Measurements from ENCODE around the gene TSGA10. TPM values are rescaled to one million over a fixed set of nuclear protein-coding genes. Genes with fewer than 3 reads are reported as not detected.

The TSGA10 gene
- total and polyA plus RNA-seq, 2 donors (not counting 3 experiments of a cell fraction or from before 2014, with no cell fraction given): 0.12 to 2.7 TPM

DNA sequence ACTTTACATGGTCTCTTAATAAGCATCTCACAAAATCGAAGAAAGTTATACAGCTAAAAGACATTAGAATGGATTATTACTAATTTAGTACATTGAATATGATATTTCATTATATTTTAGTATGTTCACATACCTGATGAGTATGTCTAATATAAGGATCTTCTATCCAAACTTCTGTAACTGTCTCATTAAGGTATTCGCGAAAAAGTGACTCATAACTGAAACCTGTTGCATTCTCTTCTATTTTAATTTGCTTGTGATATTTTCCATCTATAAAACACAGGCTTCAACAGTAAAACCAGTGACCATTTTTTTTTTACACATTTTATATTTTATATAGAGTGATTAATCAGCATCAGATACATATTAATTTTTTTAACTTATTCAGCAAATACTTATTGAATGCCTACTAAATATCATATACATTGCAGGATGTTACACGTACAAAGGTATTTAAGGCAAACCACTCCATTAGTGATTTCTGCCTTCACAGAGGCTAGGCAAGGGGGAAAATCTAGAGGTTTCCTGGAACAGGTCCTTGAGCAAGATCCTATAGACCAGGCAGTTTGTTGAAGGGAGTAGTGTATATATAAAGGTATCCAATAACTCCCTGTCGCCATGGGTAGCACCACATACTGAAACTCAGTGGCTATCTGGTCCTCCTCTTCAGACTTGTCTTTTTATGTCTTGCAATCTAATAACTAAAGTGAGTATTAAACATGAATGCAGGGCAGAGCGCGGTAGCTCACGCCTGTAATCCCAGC, 16.8 kb upstream of the TSGA10 start:
- no peak for FAIRE-seq

More for the DNA sequence above, 16.8 kb upstream of the TSGA10 start:
- DNase-seq (ENCODE audit: low read depth, low spot score): no peak
- Histone ChIP-seq H3K9me3 (replicated peaks; ENCODE audit: control insufficient read depth, insufficient read depth, low read length) (no peaks in the 10 kb centered on the region), H3K4me2 (ENCODE audit: insufficient read depth, low read length) (no peak overlapping the region), H3K27ac (ENCODE audit: insufficient read depth, low read depth, low read length) (no peak overlapping the region), H3K36me3 (ENCODE audit: control insufficient read depth in 2 of 2, extremely low read depth in 1 of 2, insufficient read depth in 2 of 2, low read length in 2 of 2) (peaks cover 11 to 13% of the 10 kb centered on the region in 2 experiments), H3K9ac (replicated peaks; ENCODE audit: extremely low read depth, insufficient read depth, low read length) (no peak overlapping the region), H3K79me2 (ENCODE audit: control insufficient read depth, insufficient read depth, low read length) (peaks cover 9% of the 10 kb centered on the region), H2AFZ (ENCODE audit: low read depth, low read length) (no peak overlapping the region), H4K20me1 (replicated peaks; ENCODE audit: control insufficient read depth, extremely low read depth, insufficient read depth, low read length) (no peaks in the 10 kb centered on the region), H3K4me3 (replicated peaks in 1 of 3; ENCODE audit: insufficient read depth in 1 of 3, low read depth in 1 of 3, low read length in 3 of 3) (no peak overlapping the region), H3K27me3 (ENCODE audit: control insufficient read depth in 2 of 2, insufficient read depth in 2 of 2, low read length in 2 of 2) (no peaks in the 10 kb centered on the region), H3K9me1 (replicated peaks; ENCODE audit: control insufficient read depth, extremely low read depth, insufficient read depth, low read length) (no peaks in the 10 kb centered on the region), H3K4me1 (ENCODE audit: control insufficient read depth, extremely low read depth, insufficient read depth, low read length) (no peaks in the 10 kb centered on the region)
- ChIA-PET CTCF (no interaction called here), POLR2A (no interaction called here)
- TF ChIP-seq JUN (IDR thresholded peaks at IDR 0.05; ENCODE audit: borderline replicate concordance, insufficient read depth, insufficient read length, low read depth) (no peak), POLR2A (IDR thresholded peaks at IDR 0.05; ENCODE audit: low read depth, low read length) (no peak), MYC (IDR thresholded peaks at IDR 0.05; ENCODE audit: low read depth, low read length) (no peak), POLR2AphosphoS5 (IDR thresholded peaks at IDR 0.05; ENCODE audit: insufficient read depth, low read depth, low read length) (no peak), FOS (IDR thresholded peaks at IDR 0.05; ENCODE audit: borderline replicate concordance, insufficient read depth, low read length) (no peak), EZH2 (IDR thresholded peaks at IDR 0.05; ENCODE audit: borderline replicate concordance, low read depth, low read length, severe bottlenecking) (no peak), GATA2 (IDR thresholded peaks at IDR 0.05; ENCODE audit: insufficient read depth, insufficient read length, low read depth, low read length) (no peak)
- TF ChIP-seq, protein P1, sequence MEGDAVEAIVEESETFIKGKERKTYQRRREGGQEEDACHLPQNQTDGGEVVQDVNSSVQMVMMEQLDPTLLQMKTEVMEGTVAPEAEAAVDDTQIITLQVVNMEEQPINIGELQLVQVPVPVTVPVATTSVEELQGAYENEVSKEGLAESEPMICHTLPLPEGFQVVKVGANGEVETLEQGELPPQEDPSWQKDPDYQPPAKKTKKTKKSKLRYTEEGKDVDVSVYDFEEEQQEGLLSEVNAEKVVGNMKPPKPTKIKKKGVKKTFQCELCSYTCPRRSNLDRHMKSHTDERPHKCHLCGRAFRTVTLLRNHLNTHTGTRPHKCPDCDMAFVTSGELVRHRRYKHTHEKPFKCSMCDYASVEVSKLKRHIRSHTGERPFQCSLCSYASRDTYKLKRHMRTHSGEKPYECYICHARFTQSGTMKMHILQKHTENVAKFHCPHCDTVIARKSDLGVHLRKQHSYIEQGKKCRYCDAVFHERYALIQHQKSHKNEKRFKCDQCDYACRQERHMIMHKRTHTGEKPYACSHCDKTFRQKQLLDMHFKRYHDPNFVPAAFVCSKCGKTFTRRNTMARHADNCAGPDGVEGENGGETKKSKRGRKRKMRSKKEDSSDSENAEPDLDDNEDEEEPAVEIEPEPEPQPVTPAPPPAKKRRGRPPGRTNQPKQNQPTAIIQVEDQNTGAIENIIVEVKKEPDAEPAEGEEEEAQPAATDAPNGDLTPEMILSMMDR (IDR thresholded peaks at IDR 0.05; ENCODE audit: extremely low read depth in 1 of 2, insufficient read depth in 1 of 2, low read depth in 1 of 2, low read length in 2 of 2): no peak
- TF ChIP-seq, protein P2, sequence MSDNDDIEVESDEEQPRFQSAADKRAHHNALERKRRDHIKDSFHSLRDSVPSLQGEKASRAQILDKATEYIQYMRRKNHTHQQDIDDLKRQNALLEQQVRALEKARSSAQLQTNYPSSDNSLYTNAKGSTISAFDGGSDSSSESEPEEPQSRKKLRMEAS (IDR thresholded peaks at IDR 0.05; ENCODE audit: insufficient read depth, insufficient read length): no peak
- intact Hi-C loops (cut with micrococcal nuclease) (no loop called here), dilution Hi-C loops (cut with MboI; ENCODE audit: extremely low pct_ligation_motif_present, low sequenced_read_pairs) (no loop called here)
- no TSS peak for BruUV-seq (replicated peaks)

All from endothelial cell of umbilical vein (primary cell).